ENCODE results near the gene GMFB. TPM values are rescaled to one million over a fixed set of nuclear protein-coding genes. Genes with fewer than 3 reads are reported as not detected.

The GMFB gene
- polyA plus RNA-seq, 1 experiment: 10.0 TPM

DNA sequence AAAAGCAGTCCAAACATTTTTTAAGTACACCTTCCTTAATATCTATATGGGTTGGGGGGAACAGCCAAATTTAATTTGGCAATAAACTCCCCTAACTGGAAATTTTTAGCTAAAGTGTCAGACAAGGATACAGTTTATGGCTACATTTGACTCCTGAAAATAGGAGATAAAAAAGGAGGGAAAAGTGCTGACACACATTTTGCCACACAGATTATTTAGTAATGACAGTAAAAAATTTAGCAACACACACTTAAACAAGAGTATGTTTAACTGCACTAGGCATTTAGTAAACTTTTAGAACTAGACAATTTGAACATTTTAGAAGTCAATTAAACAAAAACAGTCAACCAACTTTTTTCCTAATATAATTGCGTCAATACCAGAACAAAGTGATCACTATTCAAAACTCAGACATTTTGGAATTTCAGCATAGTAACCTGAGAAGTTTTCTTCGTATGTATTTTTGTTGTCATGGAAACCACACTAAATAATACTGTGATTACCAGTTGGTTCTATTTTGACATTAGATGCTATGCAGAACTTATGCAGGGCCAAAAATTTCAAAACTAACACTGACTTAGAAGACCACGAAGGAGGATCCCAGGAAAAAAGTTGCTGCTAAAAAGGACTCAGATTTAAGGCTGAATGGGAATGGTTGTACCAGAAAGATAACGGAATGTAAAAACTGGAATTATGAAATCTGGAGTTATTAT, 13.4 kb downstream of the GMFB start:
- H3K4me3 ChIP-seq (ENCODE audit: low read depth, low read length): no peak overlapping the region
- ChIA-PET POLR2A (no interaction called here), CTCF (interaction anchor here (1.0 kb wide), 1 partner anchor 25 kb away, joined by 6 read pairs; no protein-coding TSS in a partner anchor)
- peaks cover 3% of the 10 kb centered on the region for H3K36me3 ChIP-seq (ENCODE audit: control insufficient read depth, insufficient read depth, low read length)
- H3K27me3 ChIP-seq (ENCODE audit: control insufficient read depth, insufficient read depth, low read length): no peaks in the 10 kb centered on the region
- no peak for TF ChIP-seq CTCF (IDR thresholded peaks at IDR 0.05; ENCODE audit: insufficient read depth, low read depth, low read length)
- DNase-seq (ENCODE audit: low read depth): no peak

DNA sequence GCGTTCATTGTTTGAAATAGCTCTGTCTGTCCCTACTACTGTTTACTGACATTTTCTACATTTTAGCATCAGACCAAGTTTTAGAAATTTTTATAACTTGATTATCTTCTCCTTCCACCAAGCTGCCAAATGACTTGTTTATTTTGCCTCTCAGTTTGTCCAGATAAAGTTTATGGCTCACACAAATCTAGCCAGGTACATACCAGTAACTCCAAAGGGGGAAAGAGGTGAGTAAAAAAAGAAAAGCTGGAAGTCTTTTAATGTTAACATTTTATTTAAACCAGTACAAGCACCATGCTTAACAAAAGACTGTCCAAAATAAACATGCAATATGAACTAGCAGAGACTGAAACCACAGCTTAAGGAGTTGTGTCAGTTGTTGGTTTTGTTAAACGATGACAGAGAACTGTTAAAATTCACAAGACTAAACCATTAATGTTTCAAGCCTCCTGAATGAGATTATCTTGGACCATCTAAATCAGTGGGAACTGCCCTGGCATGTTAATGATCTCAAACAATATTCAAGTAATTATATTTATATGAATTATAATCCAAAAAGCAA, 14.5 kb downstream of the GMFB start:
- Histone ChIP-seq H3K4me3 (ENCODE audit: low read depth, low read length) (no peak overlapping the region), H3K27me3 (ENCODE audit: control insufficient read depth, insufficient read depth, low read length) (no peaks in the 10 kb centered on the region), H3K36me3 (ENCODE audit: control insufficient read depth, insufficient read depth, low read length) (peaks cover 3% of the 10 kb centered on the region)
- CTCF ChIA-PET: interaction anchor here (0.6 to 1.0 kb wide), 2 partner anchors 14 to 24 kb away, joined by 5 to 6 read pairs; no protein-coding TSS in a partner anchor
- POLR2A ChIA-PET: no interaction called here
- DNase-seq (ENCODE audit: low read depth): no peak
- TF ChIP-seq CTCF (IDR thresholded peaks at IDR 0.05; ENCODE audit: insufficient read depth, low read depth, low read length): no peak

DNA sequence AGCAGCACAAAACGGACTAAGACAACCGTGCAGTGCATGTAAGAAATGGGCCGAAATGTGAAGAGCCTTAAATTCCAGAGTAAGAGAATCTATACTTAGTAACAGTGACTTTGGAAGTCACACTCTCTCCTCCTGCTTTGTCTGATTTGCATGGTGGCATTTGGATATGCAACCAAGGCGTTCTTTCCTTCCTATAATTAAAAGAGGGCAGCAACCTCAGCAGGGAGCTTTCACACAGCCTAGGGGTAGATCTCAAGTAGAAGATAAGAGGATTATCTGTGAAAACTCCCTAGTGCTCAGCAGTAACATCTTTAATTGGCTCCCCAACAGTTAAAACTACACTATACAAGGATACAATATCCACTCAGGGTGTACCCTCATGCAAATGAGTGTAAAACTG, 16.5 kb downstream of the GMFB start:
- POLR2A ChIA-PET: interaction anchor here (0.5 kb wide), 1 partner anchor 94 kb away, joined by 3 read pairs; no protein-coding TSS in a partner anchor
- no peak for TF ChIP-seq CTCF (IDR thresholded peaks at IDR 0.05; ENCODE audit: insufficient read depth, low read depth, low read length)

GRCh38 chr14:54471641-54472040, 17.1 kb downstream of the GMFB start:
- Histone ChIP-seq H3K36me3 (ENCODE audit: control insufficient read depth, insufficient read depth, low read length) (no peaks in the 10 kb centered on the region), H3K27me3 (ENCODE audit: control insufficient read depth, insufficient read depth, low read length) (no peaks in the 10 kb centered on the region), H3K4me3 (ENCODE audit: low read depth, low read length) (no peak overlapping the region)
- no peak for DNase-seq (ENCODE audit: low read depth)
- no peak for TF ChIP-seq CTCF (IDR thresholded peaks at IDR 0.05; ENCODE audit: insufficient read depth, low read depth, low read length)
- ChIA-PET CTCF (no interaction called here), POLR2A (no interaction called here)

More for the DNA sequence above, 16.5 kb downstream of the GMFB start:
- Histone ChIP-seq H3K27me3 (ENCODE audit: control insufficient read depth, insufficient read depth, low read length) (no peaks in the 10 kb centered on the region), H3K4me3 (ENCODE audit: low read depth, low read length) (no peak overlapping the region), H3K36me3 (ENCODE audit: control insufficient read depth, insufficient read depth, low read length) (no peaks in the 10 kb centered on the region)
- CTCF ChIA-PET: no interaction called here
- DNase-seq (ENCODE audit: low read depth): no peak

- ChIA-PET CTCF (no interaction called here), POLR2A (no interaction called here)
These were observed 18.1 kb downstream of the GMFB start for GRCh38 chr14:54470701-54471100.

More at GRCh38 chr14:54470701-54471100, 18.1 kb downstream of the GMFB start:
- DNase-seq (ENCODE audit: low read depth): no peak
- H3K4me3 ChIP-seq (ENCODE audit: low read depth, low read length): no peak overlapping the region
- H3K36me3 ChIP-seq (ENCODE audit: control insufficient read depth, insufficient read depth, low read length): no peaks in the 10 kb centered on the region
- no peaks in the 10 kb centered on the region for H3K27me3 ChIP-seq (ENCODE audit: control insufficient read depth, insufficient read depth, low read length)
- TF ChIP-seq CTCF (IDR thresholded peaks at IDR 0.05; ENCODE audit: insufficient read depth, low read depth, low read length): no peak
